Measurements from ENCODE around the gene MEI4.

- TF ChIP-seq CTCF (conservative IDR thresholded peaks at IDR 0.05) (no peak), ZFX (IDR thresholded peaks at IDR 0.05) (no peak)
Measured at GRCh38 chr6:77652739-77653138, at the start of gene MEI4.

All from C4-2B (cell line).